HG03064 (cell line): ENCODE measurements around the gene BBC3.

Source experiments
- ATAC-seq: cut with Tn5 transposase; IDR thresholded peaks from one replicate; pipeline ENCODE4 v1.9.1; 2021; ENCODE audit warnings: low read depth; ENCODE audit not compliant: unreplicated experiment

Gene BBC3

GRCh38 chr19:47232422-47233211 lies 1.6 kb upstream of the BBC3 start:
- no peak for ATAC-seq

GRCh38 chr19:47231215-47232054 lies 436 bp upstream of the BBC3 start:
- ATAC-seq: no peak

GRCh38 chr19:47230054-47230920 lies 712 bp downstream of the BBC3 start:
- no peak for ATAC-seq

DNA sequence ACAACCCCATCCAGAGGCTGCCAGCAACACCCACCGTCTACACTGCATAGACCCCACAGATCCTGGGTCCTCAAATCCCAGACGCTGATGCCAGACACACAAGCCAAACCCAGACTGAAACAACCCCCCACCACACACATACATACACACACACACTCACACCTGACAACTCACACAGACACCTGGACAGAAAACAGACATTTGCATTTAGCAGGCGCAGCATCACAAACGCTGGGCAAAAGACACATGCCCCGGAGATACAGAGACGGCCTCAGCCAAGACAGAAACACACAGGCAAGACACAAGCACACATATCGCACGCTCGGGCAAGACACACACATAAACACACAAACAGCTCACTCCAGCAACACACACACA lies 1.3 kb downstream of the BBC3 start:
- ATAC-seq: no peak

DNA sequence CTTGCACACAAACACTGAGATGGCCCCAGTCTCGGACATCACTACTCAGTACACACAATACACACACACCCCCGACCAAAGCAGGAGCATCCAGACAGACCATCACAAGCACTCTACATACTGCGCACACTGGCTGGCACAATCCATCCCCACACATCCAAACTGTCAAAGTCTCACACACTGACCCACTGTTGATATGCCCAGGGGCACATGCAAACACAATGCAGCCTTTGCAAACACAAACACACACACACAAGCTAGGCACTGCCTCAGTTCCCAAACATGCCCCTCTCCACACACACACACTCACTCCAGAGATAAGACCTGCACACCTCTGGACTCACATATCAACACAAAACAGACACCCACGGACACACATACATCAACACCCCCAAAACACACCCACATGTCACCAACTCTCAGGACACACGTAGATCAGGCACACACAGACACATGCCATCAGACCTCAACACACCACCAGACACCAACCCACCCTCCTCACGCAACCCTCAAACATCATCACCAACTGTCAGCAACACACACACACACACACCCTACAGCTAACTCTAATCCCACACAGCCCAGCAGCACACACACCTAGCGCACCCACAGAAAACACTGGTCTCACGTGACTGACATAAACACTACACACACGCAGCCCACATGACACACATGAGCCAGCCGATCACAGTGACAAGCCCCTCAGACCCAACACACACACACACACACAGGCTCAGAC lies 1.9 kb downstream of the BBC3 start:
- ATAC-seq: no peak

GRCh38 chr19:47228168-47228936 lies 2.6 kb downstream of the BBC3 start:
- ATAC-seq: no peak

DNA sequence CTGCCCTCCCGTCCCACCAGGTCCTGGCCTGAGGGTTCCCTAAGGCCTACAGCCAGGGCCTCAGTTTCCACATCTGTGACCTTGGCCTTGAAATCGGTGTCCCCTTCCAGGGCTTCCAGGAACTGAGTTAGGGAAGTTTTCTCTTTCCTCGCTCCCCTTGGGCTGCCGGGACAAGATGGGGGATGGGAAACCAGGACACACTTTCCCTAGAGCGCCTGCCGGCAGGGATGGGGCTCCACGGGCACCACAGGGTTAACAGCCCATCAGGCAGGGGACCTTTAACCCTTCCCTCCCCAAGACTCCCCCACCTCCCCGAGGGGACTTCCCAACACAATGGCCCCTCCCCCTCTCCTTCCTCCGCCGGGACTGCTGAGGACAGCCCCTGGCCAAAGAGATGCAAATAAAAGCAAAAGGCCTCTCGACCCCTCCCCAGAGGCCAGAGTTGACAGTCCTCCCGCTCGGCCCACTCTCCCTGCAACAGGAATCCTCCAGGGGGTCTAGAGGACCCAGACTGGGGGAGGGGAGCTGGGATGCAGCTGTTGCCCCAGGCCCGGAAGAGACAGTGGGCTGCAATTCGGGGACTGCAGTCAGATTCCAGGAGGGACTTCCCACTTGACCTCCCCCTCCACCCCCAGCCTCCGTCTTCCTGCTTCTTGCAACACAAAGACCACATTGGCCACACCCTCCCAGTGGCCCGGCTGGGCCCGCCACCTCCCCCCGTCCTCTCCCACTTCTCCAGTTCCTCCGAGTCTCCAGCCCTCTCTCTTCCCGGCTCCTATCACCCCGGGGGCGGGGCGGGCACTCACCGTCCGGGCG lies 3.4 kb downstream of the BBC3 start:
- no peak for ATAC-seq

- ATAC-seq: peak; percentile 30
These were observed 4.3 kb downstream of the BBC3 start for GRCh38 chr19:47226426-47227351.

DNA sequence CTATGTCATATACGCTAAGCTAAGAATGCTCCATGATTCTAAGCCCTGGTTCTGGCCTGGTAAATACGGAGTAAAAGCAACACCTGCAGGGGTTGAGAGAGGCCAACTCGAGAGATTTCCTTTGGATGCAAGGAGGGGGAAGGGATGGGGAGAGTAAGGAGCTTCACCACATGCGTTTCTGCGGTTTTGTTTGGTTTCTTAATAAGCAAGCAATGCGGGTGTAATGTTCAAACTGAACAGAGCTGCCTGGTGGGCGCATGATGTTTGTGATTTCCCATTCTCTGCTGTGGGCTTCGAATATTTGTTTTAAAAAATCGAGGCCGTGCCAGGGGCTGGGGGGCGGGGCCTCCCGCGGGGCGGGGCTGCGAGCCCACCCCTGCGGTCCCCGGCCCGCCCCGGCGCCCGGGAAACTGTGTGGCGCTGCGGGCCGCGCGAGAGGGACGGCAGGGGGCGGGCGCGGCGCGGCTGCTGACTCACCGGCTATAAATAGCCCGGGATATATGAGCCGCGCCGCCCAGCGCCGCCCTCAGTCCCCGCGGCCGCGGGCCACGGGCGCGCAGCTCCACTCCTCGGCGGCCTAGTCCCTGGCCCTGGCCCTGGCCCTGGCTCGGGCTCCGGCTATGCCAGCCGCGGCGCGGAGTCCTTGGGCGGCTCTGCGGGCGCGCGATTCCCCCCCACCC lies 5.1 kb downstream of the BBC3 start:
- peak; percentile 35 for ATAC-seq

DNA sequence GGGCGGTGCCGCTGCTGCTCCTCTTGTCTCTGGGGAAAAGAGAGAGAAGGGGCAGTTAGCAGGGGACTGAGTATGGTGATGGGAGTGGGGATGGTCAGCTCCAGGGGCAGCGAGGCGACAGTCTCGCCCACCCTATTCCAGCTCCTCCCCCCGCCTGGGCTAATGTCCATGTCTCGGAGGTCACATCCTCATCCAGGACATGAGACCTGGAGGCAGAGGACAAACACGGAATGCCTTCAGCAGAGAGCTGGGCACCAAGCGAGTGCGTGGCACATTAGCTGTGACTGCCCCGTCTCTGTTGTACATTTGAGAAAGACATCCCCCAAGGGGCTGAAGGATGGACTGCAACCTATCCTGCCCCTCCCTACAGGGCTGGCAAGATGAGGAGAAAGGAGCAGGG lies 9.1 kb downstream of the BBC3 start:
- ATAC-seq: no peak

DNA sequence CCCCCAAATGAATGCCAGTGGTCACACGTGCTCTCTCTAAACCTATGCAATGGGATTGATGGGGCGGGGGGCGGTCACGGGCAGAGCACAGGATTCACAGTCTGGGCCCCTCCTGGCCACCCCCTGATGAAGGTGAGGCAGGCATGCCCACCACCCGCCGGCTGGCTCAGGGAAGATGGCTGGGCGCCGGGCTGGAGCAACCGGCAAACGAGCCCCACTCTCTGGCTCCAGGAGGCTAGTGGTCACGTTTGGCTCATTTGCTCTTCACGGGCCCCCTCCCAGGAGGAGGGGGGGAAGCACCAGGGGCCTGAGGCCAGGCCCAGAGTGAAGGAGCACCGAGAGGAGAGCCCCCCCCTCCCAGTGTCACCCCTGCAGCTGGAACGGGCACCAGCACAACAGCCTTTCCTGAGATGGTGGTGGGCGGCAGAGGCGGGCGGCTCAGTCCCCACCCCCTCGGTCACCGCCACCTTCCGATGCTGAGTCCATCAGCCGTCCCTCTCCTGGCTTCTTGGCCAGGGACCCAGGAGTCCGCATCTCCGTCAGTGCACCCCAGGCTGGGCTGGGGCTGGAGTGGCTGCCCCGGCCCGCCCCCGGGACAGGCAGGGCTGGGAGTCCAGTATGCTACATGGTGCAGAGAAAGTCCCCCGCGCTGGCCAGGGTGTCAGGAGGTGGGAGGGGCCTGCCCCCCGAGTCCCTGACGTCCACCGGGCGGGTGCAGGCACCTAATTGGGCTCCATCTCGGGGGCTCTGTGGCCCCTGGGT lies 9.7 kb downstream of the BBC3 start:
- ATAC-seq: no peak

GRCh38 chr19:47215581-47215980 lies 15.4 kb downstream of the BBC3 start:
- ATAC-seq: no peak

GRCh38 chr19:47210689-47211316 lies 20.2 kb downstream of the BBC3 start:
- ATAC-seq: no peak

DNA sequence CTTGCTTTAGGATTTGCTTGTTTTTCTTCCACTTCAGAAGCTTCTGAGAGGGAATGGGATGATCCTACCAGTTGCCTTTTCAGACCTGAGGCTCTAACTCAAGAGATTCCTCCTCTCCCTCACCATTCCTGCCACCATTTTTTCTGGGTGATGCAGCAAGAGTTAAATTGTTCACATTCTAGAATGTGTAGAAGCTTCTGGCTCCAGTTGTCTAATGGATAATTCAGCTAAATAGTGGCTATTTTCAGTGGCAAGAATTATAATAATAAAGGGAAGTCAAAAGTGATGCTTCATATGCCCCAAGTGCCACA lies 20.9 kb downstream of the BBC3 start:
- no peak for ATAC-seq

DNA sequence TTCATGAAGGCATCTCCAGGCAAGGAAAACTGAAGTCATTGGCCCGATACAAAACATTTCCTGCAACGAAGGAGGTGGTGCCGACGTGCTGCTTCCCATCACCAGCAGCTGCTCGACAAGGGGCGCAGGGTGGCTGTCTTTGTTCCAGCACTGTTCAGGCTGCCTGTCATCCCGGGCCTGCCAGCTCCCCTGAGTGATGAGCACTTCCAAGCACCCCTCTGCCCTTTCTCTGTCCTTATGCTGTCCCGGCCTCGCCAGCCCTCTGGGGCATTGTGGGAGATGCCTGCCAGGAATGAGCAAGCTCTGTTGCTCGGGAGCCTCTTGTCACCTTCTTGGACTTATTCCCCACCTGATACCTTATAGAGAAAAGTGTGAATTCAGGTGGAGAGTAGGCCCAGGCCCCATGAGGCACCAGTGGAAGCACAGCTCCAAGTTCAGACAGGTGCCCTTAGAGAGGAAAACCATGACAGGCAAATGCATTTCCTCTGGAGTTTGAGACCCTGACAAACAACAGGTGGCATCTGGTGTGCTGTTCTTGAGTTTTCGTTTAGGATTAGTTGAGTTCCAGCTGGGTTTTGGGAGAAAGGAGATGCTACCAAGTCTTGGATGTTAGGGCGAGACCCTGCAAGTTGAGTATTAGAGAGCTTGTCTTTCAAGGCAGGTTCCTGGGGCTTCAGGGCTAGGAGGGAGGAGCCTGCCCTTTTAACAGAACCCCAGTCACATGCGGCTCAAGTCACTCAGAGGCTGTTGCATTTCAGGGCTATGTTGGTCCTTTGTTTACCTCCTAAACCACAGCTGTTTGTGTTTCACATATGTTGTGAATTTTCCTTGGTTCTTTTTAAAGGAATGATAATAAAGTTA lies 21.4 kb downstream of the BBC3 start:
- ATAC-seq: no peak
